K562 (cell line): ENCODE measurements around the gene CACNA1E. TPM values are rescaled to one million over a fixed set of nuclear protein-coding genes. Genes with fewer than 3 reads are reported as not detected.

Source experiments
- ATAC-seq: fragments of 200-7000 bp; cut with Tn5 transposase; 3 replicates; pipeline ENCODE4 v1.9.1; 2020; ENCODE audit warnings: moderate library complexity
- BruUV-seq: library from RNA; stranded (reverse); fragments of 400-500 nt; replicated peaks from 2 replicates; lab custom pipeline; 2021; lab: Mats Ljungman, UMichigan
- CTCF ChIA-PET: fragments of 300-600 bp; formaldehyde crosslinking; extraction: SDS; loops from one replicate; lab custom pipeline; 2021; ENCODE audit warnings: low intra/inter-chr PET ratio; lab: Yijun Ruan, JAX
- POLR2A ChIA-PET: fragments of 300-600, 350-650 bp; sonication (Branson Sonifier 250); formaldehyde crosslinking; extraction: SDS; loops from one replicate; lab custom pipeline; 2021; ENCODE audit warnings: antibody characterized with exemption, inconsistent platforms; lab: Yijun Ruan, JAX
- DNase-seq, 4 experiments: peaks; one replicate each; pipeline versions ENCODE4 v3.0.0 to v3.0.0-alpha.2; 2011 to 2018; ENCODE audit warnings: low spot score in 3 of 4, mixed read lengths in 3 of 4; ENCODE audit errors: extremely low read depth in 1 of 4
- FAIRE-seq: peaks from 2 replicates; lab custom pipeline; 2011; peaks lifted over from hg19 to GRCh38; lab: Jason Lieb, UNC
- H2AFZ ChIP-seq: 2 replicates; pipeline ENCODE4 v1.6.0; 2011; ENCODE audit warnings: low read depth, low read length, control low read depth, inconsistent platforms
- H3K27ac ChIP-seq: fragments of 200-600 bp; 3 replicates; pipeline ENCODE4 v1.8.0; 2011; ENCODE audit warnings: low read depth, mild to moderate bottlenecking, control low read depth, inconsistent platforms, low read length, moderate library complexity, mixed read lengths; ENCODE audit errors: extremely low read depth
- H3K27me3 ChIP-seq, 2 experiments: fragments of 300-600 bp in 1 of 2; 2 replicates in 1 of 2; 3 replicates in 1 of 2; pipeline versions ENCODE4 v1.6.0 to v1.8.0; 2011; ENCODE audit warnings: inconsistent platforms in 2 of 2, low read length in 2 of 2, mild to moderate bottlenecking in 1 of 2, mixed read lengths in 1 of 2, moderate library complexity in 1 of 2; ENCODE audit not compliant: control insufficient read depth in 2 of 2, insufficient read depth in 2 of 2
- H3K36me3 ChIP-seq: fragments of 300-600 bp; 3 replicates; pipeline ENCODE4 v1.8.0; 2011; ENCODE audit warnings: mild to moderate bottlenecking, low read length, inconsistent platforms; ENCODE audit not compliant: control insufficient read depth, insufficient read depth
- H3K4me1 ChIP-seq, 2 experiments: fragments of 200-600 bp in 1 of 2; replicated peaks in 1 of 2; 2 replicates in 1 of 2; 3 replicates in 1 of 2; pipeline versions ENCODE4 v1.5.1 to v1.8.0; 2011; ENCODE audit warnings: inconsistent platforms in 2 of 2, low read length in 2 of 2, mild to moderate bottlenecking in 1 of 2, mixed read lengths in 1 of 2, moderate library complexity in 1 of 2; ENCODE audit not compliant: control insufficient read depth in 2 of 2, insufficient read depth in 2 of 2
- H3K4me2 ChIP-seq: 2 replicates; pipeline ENCODE4 v1.6.1; 2011; ENCODE audit warnings: low read length, control low read depth, inconsistent platforms, mixed read lengths; ENCODE audit not compliant: insufficient read depth
- H3K4me3 ChIP-seq: fragments of 200-600 bp; sonication (generic), shearing (Covaris generic); 2 replicates; pipeline ENCODE4 v1.5.1; 2016; ENCODE audit warnings: control low read depth, inconsistent platforms
- H3K79me2 ChIP-seq: fragments of 200-600 bp; 3 replicates; pipeline ENCODE4 v1.8.0; 2011; ENCODE audit warnings: low read length, inconsistent platforms; ENCODE audit not compliant: control insufficient read depth, insufficient read depth
- H3K9ac ChIP-seq, 2 experiments: 2 replicates each; pipeline versions ENCODE4 v1.6.0 to v1.6.1; 2011; ENCODE audit warnings: low read depth in 2 of 2, low read length in 2 of 2, control low read depth in 1 of 2, inconsistent platforms in 1 of 2, mild to moderate bottlenecking in 1 of 2, mixed read lengths in 1 of 2; ENCODE audit not compliant: insufficient read depth in 1 of 2
- H3K9me1 ChIP-seq: one replicate; pipeline ENCODE4 v1.6.0; 2011; ENCODE audit warnings: inconsistent platforms, mild to moderate bottlenecking, low read length, moderate library complexity; ENCODE audit not compliant: control insufficient read depth, insufficient read depth
- H3K9me3 ChIP-seq: replicated peaks from 2 replicates; pipeline ENCODE4 v1.5.1; 2011; ENCODE audit warnings: low read depth, low read length, inconsistent platforms; ENCODE audit not compliant: control insufficient read depth, insufficient read depth
- H4K20me1 ChIP-seq: replicated peaks from 2 replicates; pipeline ENCODE4 v1.6.1; 2011; ENCODE audit warnings: low read length, inconsistent platforms, mixed read lengths; ENCODE audit not compliant: control insufficient read depth, insufficient read depth
- CCAR2 ChIP-seq: fragments of 200-400 bp; formaldehyde crosslinking; IDR thresholded peaks from 2 replicates; pipeline ENCODE4 v1.6.1; 2017; ENCODE audit warnings: mild to moderate bottlenecking, low read depth, low read length
- GABPB2 ChIP-seq: fragments of 250-450 bp; sonication (Bioruptor Pico); conservative IDR thresholded peaks from 2 replicates; pipeline ENCODE4 v1.5.1; 2021; ENCODE audit warnings: mild to moderate bottlenecking
- MAFF ChIP-seq: IDR thresholded peaks from 2 replicates; pipeline ENCODE4 v1.6.1; 2012; ENCODE audit warnings: low read length, improper control_type of control experiment
- POLR2A ChIP-seq: fragments of 450-650 bp; conservative IDR thresholded peaks from 2 replicates; pipeline ENCODE4 v1.6.1; 2016
- POLR2AphosphoS5 ChIP-seq: IDR thresholded peaks from 2 replicates; pipeline ENCODE4 v1.6.1; 2011; ENCODE audit warnings: mild to moderate bottlenecking, low read depth, low read length, moderate library complexity; ENCODE audit not compliant: control insufficient read depth, insufficient read depth
- TBL1XR1 ChIP-seq, 2 experiments: IDR thresholded peaks; 2 replicates each; pipeline ENCODE4 v1.6.1; 2012; ENCODE audit warnings: improper control_type of control experiment in 2 of 2, low read length in 2 of 2, mild to moderate bottlenecking in 1 of 2
- ZKSCAN3 ChIP-seq: fragments of 250-450 bp; sonication (Bioruptor Pico); IDR thresholded peaks from 2 replicates; pipeline ENCODE4 v1.4.0; 2020
- ZNF239 ChIP-seq: fragments of 250-450 bp; sonication (Bioruptor Pico); IDR thresholded peaks from 2 replicates; pipeline ENCODE4 v1.4.0; 2020; ENCODE audit warnings: mild to moderate bottlenecking
- WGBS: fragments of 100-300 bp; shearing (Covaris generic); methylation state at CpG from one replicate; pipeline ENCODE4 v1.1.6; 2016; ENCODE audit warnings: low coverage, mixed read lengths; ENCODE audit not compliant: insufficient coverage; ENCODE audit errors: missing lambda C conversion rate; 5-methylcytosine and 5-hydroxymethylcytosine counted together
- in situ Hi-C: fragments of 300-500 bp; cut with MboI; formaldehyde crosslinking; loops from 4 replicates; pipeline ENCODE4 v1.15.0; 2018; ENCODE audit warnings: inconsistent platforms, mixed read lengths
- intact Hi-C: fragments of 100-400 bp; cut with micrococcal nuclease; formaldehyde crosslinking; loops from 2 replicates; pipeline ENCODE4 v1.14.2; 2022
- polyA plus RNA-seq, 8 experiments: library from polyadenylated mRNA; depleted of rRNA in 4 of 8; stranded (reverse) in 5 of 8; unstranded in 3 of 8; fragments of >200 nt; fragmentation: Nextera tagmentation in 2 of 8; fragmentation: Illumina TruSeq in 1 of 8; extraction: Ambion mirVana in 2 of 8; extraction: Trizol in 1 of 8; gene quantifications; 2 replicates each; pipeline versions ENCODE4 v1.2.1 to v1.2.3, GENCODE V29; 2011 to 2014; ENCODE audit warnings: inconsistent platforms in 1 of 8, missing spikeins in 1 of 8
- total RNA-seq, 7 experiments: library from RNA; depleted of rRNA in 6 of 7; stranded (reverse); fragments of >200 nt in 6 of 7; fragmentation: Illumina TruSeq in 2 of 7; extraction: Trizol in 2 of 7; gene quantifications; 2 replicates each; pipeline versions ENCODE4 v1.2.1 to v1.2.3, GENCODE V29; 2011 to 2021; ENCODE audit warnings: low replicate concordance in 1 of 7
- TF ChIP-seq, protein P1 (sequence below), 2 experiments: fragments of 450-650 bp in 1 of 2; sonication (generic) in 1 of 2; formaldehyde crosslinking; conservative IDR thresholded peaks; 2 replicates each; pipeline versions ENCODE4 v1.4.0 to v1.8.1; 2020 to 2022; ENCODE audit warnings: mild to moderate bottlenecking in 1 of 2, missing genetic modification reagents in 1 of 2
- TF ChIP-seq, protein P2 (sequence below): fragments of 450-650 bp; IDR thresholded peaks from 2 replicates; pipeline ENCODE4 v1.6.1; 2016; ENCODE audit warnings: mild to moderate bottlenecking, moderate library complexity

CACNA1E gene
- total and polyA plus RNA-seq, 9 of the 15 experiments (the other 6 are each of a cell fraction or from before 2014, with no cell fraction given): under 0.01 to 0.04 TPM; not detected in 7

DNA sequence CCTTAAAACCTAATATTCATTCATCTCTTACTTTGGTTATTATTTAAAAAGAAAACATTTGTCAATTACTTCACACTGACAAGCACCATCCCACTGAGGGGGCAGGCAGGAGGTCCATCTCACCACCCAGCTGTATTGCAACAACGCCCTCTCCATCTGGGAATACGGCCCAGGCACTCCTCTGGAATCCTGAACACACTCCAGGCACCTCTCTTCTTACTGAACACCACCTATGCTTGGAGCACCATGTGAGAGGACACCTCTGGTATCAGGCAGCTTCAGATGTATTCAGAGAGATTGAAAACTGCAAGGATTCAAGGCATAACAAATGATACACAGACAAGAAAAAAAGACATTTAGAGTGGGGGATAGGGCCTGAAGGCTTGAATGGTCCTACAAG is 147.1 kb downstream of the CACNA1E start:
- intact Hi-C loops: no loop called here
- no peak for ATAC-seq
- TF ChIP-seq TBL1XR1 (IDR thresholded peaks at IDR 0.05; ENCODE audit: low read length in 2 of 2) (no peak), ZKSCAN3 (no peak), POLR2AphosphoS5 (no peak), CCAR2 (no peak), GABPB2 (CRISPR knock-in tag) (no peak), MAFF (no peak), ZNF239 (CRISPR knock-in tag) (no peak), POLR2A (no peak)
- TF ChIP-seq, protein P1, sequence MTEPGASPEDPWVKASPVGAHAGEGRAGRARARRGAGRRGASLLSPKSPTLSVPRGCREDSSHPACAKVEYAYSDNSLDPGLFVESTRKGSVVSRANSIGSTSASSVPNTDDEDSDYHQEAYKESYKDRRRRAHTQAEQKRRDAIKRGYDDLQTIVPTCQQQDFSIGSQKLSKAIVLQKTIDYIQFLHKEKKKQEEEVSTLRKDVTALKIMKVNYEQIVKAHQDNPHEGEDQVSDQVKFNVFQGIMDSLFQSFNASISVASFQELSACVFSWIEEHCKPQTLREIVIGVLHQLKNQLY (CRISPR knock-in tag; conservative IDR thresholded peaks at IDR 0.05): no peak
- TF ChIP-seq, protein P2, sequence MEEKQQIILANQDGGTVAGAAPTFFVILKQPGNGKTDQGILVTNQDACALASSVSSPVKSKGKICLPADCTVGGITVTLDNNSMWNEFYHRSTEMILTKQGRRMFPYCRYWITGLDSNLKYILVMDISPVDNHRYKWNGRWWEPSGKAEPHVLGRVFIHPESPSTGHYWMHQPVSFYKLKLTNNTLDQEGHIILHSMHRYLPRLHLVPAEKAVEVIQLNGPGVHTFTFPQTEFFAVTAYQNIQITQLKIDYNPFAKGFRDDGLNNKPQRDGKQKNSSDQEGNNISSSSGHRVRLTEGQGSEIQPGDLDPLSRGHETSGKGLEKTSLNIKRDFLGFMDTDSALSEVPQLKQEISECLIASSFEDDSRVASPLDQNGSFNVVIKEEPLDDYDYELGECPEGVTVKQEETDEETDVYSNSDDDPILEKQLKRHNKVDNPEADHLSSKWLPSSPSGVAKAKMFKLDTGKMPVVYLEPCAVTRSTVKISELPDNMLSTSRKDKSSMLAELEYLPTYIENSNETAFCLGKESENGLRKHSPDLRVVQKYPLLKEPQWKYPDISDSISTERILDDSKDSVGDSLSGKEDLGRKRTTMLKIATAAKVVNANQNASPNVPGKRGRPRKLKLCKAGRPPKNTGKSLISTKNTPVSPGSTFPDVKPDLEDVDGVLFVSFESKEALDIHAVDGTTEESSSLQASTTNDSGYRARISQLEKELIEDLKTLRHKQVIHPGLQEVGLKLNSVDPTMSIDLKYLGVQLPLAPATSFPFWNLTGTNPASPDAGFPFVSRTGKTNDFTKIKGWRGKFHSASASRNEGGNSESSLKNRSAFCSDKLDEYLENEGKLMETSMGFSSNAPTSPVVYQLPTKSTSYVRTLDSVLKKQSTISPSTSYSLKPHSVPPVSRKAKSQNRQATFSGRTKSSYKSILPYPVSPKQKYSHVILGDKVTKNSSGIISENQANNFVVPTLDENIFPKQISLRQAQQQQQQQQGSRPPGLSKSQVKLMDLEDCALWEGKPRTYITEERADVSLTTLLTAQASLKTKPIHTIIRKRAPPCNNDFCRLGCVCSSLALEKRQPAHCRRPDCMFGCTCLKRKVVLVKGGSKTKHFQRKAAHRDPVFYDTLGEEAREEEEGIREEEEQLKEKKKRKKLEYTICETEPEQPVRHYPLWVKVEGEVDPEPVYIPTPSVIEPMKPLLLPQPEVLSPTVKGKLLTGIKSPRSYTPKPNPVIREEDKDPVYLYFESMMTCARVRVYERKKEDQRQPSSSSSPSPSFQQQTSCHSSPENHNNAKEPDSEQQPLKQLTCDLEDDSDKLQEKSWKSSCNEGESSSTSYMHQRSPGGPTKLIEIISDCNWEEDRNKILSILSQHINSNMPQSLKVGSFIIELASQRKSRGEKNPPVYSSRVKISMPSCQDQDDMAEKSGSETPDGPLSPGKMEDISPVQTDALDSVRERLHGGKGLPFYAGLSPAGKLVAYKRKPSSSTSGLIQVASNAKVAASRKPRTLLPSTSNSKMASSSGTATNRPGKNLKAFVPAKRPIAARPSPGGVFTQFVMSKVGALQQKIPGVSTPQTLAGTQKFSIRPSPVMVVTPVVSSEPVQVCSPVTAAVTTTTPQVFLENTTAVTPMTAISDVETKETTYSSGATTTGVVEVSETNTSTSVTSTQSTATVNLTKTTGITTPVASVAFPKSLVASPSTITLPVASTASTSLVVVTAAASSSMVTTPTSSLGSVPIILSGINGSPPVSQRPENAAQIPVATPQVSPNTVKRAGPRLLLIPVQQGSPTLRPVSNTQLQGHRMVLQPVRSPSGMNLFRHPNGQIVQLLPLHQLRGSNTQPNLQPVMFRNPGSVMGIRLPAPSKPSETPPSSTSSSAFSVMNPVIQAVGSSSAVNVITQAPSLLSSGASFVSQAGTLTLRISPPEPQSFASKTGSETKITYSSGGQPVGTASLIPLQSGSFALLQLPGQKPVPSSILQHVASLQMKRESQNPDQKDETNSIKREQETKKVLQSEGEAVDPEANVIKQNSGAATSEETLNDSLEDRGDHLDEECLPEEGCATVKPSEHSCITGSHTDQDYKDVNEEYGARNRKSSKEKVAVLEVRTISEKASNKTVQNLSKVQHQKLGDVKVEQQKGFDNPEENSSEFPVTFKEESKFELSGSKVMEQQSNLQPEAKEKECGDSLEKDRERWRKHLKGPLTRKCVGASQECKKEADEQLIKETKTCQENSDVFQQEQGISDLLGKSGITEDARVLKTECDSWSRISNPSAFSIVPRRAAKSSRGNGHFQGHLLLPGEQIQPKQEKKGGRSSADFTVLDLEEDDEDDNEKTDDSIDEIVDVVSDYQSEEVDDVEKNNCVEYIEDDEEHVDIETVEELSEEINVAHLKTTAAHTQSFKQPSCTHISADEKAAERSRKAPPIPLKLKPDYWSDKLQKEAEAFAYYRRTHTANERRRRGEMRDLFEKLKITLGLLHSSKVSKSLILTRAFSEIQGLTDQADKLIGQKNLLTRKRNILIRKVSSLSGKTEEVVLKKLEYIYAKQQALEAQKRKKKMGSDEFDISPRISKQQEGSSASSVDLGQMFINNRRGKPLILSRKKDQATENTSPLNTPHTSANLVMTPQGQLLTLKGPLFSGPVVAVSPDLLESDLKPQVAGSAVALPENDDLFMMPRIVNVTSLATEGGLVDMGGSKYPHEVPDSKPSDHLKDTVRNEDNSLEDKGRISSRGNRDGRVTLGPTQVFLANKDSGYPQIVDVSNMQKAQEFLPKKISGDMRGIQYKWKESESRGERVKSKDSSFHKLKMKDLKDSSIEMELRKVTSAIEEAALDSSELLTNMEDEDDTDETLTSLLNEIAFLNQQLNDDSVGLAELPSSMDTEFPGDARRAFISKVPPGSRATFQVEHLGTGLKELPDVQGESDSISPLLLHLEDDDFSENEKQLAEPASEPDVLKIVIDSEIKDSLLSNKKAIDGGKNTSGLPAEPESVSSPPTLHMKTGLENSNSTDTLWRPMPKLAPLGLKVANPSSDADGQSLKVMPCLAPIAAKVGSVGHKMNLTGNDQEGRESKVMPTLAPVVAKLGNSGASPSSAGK: no peak
- CTCF ChIA-PET: no interaction called here
- Histone ChIP-seq H3K4me2 (no peak overlapping the region), H3K9me1 (no peaks in the 10 kb centered on the region), H3K4me3 (no peak overlapping the region), H3K36me3 (no peaks in the 10 kb centered on the region), H3K9me3 (no peaks in the 10 kb centered on the region), H3K27ac (no peak overlapping the region), H3K9ac (no peak overlapping the region), H3K27me3 (no peaks in the 10 kb centered on the region), H4K20me1 (no peaks in the 10 kb centered on the region), H2AFZ (no peak overlapping the region), H3K4me1 (no peaks in the 10 kb centered on the region), H3K79me2 (no peaks in the 10 kb centered on the region)
- no TSS peak for BruUV-seq
- FAIRE-seq: peak; percentile 37
- WGBS: 6% methylated on average over 2 of the region's 2 CpGs
- POLR2A ChIA-PET: interaction anchor here (0.7 kb wide), 1 partner anchor 248 kb away, joined by 3 read pairs; no protein-coding TSS in a partner anchor
- in situ Hi-C loops: no loop called here
- DNase-seq: no peak
